Measurements from ENCODE around the gene STK38.
"Not testable (repeated sequence)": the region's sequence is repeated elsewhere in the genome, so short reads cannot be mapped to it uniquely, and the experiment has no call there.

The STK38 gene

GRCh38 chr6:36577301-36577700 is 30.0 kb upstream of the STK38 start:
- DNase-seq (no peak), ATAC-seq (replicated peaks) (no peak)
- Mint-ChIP-seq H3K27me3 (no peaks in the 10 kb centered on the region), H3K4me3 (no peak overlapping the region), H3K36me3 (ENCODE audit: insufficient read depth) (no peaks in the 10 kb centered on the region), H3K27ac (no peak overlapping the region), H3K9me3 (no peaks in the 10 kb centered on the region), H3K4me1 (ENCODE audit: low read depth in 2 of 2) (peaks cover 0 to 2% of the 10 kb centered on the region in 2 donors)

GRCh38 chr6:36576578-36576977 is 29.3 kb upstream of the STK38 start:
- no peak overlapping the region for H3K27ac Mint-ChIP-seq
- no peaks in the 10 kb centered on the region for H3K9me3 Mint-ChIP-seq
- H3K27me3 Mint-ChIP-seq: no peaks in the 10 kb centered on the region
- no peaks in the 10 kb centered on the region for H3K36me3 Mint-ChIP-seq (ENCODE audit: insufficient read depth)
- ATAC-seq (replicated peaks) (no peak), DNase-seq (no peak)
- H3K4me3 Mint-ChIP-seq: no peak overlapping the region
- H3K4me1 Mint-ChIP-seq (ENCODE audit: low read depth in 2 of 2): peaks cover 0 to 2% of the 10 kb centered on the region in 2 donors

- no peak overlapping the region for H3K27ac Mint-ChIP-seq
- no peaks in the 10 kb centered on the region for H3K9me3 Mint-ChIP-seq
- no peaks in the 10 kb centered on the region for H3K36me3 Mint-ChIP-seq (ENCODE audit: insufficient read depth)
- DNase-seq: no peak
- H3K4me1 Mint-ChIP-seq (ENCODE audit: low read depth in 2 of 2): peaks cover 0 to 2% of the 10 kb centered on the region in 2 donors
- H3K27me3 Mint-ChIP-seq: no peaks in the 10 kb centered on the region
- no peak for ATAC-seq (replicated peaks)
- no peak overlapping the region for H3K4me3 Mint-ChIP-seq
Measured at GRCh38 chr6:36574679-36575078, 27.4 kb upstream of the STK38 start.

GRCh38 chr6:36572353-36573311 is 25.4 kb upstream of the STK38 start:
- DNase-seq; H3K9me3 Mint-ChIP-seq; H3K27me3 Mint-ChIP-seq; H3K27ac Mint-ChIP-seq; H3K4me1 Mint-ChIP-seq (ENCODE audit: low read depth in 2 of 2); H3K4me3 Mint-ChIP-seq; H3K36me3 Mint-ChIP-seq (ENCODE audit: insufficient read depth); ATAC-seq (replicated peaks): not testable (repeated sequence)

GRCh38 chr6:36571122-36572043 is 24.1 kb upstream of the STK38 start:
- Mint-ChIP-seq H3K9me3 (no peaks in the 10 kb centered on the region), H3K4me3 (no peak overlapping the region), H3K36me3 (ENCODE audit: insufficient read depth) (no peaks in the 10 kb centered on the region), H3K4me1 (ENCODE audit: low read depth in 2 of 2) (no peaks in the 10 kb centered on the region), H3K27me3 (no peaks in the 10 kb centered on the region), H3K27ac (no peak overlapping the region)
- no peak for ATAC-seq (replicated peaks)
- no peak for DNase-seq

- Mint-ChIP-seq H3K4me1 (ENCODE audit: low read depth in 2 of 2) (no peaks in the 10 kb centered on the region), H3K9me3 (no peaks in the 10 kb centered on the region), H3K4me3 (no peak overlapping the region), H3K27ac (no peak overlapping the region), H3K36me3 (ENCODE audit: insufficient read depth) (no peaks in the 10 kb centered on the region), H3K27me3 (no peaks in the 10 kb centered on the region)
- no peak for DNase-seq
- no peak for ATAC-seq (replicated peaks)
Measured at GRCh38 chr6:36570264-36570663, 23.0 kb upstream of the STK38 start.

- no peaks in the 10 kb centered on the region for H3K4me1 Mint-ChIP-seq (ENCODE audit: low read depth in 2 of 2)
- no peak overlapping the region for H3K27ac Mint-ChIP-seq
- H3K9me3 Mint-ChIP-seq: no peaks in the 10 kb centered on the region
- ATAC-seq (replicated peaks): no peak
- no peak for DNase-seq
- no peak overlapping the region for H3K4me3 Mint-ChIP-seq
- H3K27me3 Mint-ChIP-seq: peaks cover 0 to 18% of the 10 kb centered on the region in 2 donors
- no peaks in the 10 kb centered on the region for H3K36me3 Mint-ChIP-seq (ENCODE audit: insufficient read depth)
Measured at GRCh38 chr6:36566418-36566905, 19.2 kb upstream of the STK38 start.

GRCh38 chr6:36563928-36564284 is 16.6 kb upstream of the STK38 start:
- no peak overlapping the region for H3K4me3 Mint-ChIP-seq
- no peak overlapping the region for H3K27ac Mint-ChIP-seq
- DNase-seq (no peak), ATAC-seq (replicated peaks) (no peak)
- peaks cover 0 to 29% of the 10 kb centered on the region in 2 donors for H3K27me3 Mint-ChIP-seq
- no peaks in the 10 kb centered on the region for H3K36me3 Mint-ChIP-seq (ENCODE audit: insufficient read depth)
- H3K4me1 Mint-ChIP-seq (ENCODE audit: low read depth in 2 of 2): no peaks in the 10 kb centered on the region
- H3K9me3 Mint-ChIP-seq: no peaks in the 10 kb centered on the region

GRCh38 chr6:36563237-36563927 is 16.1 kb upstream of the STK38 start:
- DNase-seq (no peak), ATAC-seq (replicated peaks) (no peak)
- Mint-ChIP-seq H3K27me3 (peaks cover 0 to 29% of the 10 kb centered on the region in 2 donors), H3K4me3 (no peak overlapping the region), H3K27ac (no peak overlapping the region), H3K9me3 (no peaks in the 10 kb centered on the region), H3K36me3 (ENCODE audit: insufficient read depth) (no peaks in the 10 kb centered on the region), H3K4me1 (ENCODE audit: low read depth in 2 of 2) (no peaks in the 10 kb centered on the region)

GRCh38 chr6:36560822-36561221 is 13.5 kb upstream of the STK38 start:
- H3K4me1 Mint-ChIP-seq (ENCODE audit: low read depth in 2 of 2): no peaks in the 10 kb centered on the region
- DNase-seq (no peak), ATAC-seq (replicated peaks) (no peak)
- no peaks in the 10 kb centered on the region for H3K36me3 Mint-ChIP-seq (ENCODE audit: insufficient read depth)
- H3K4me3 Mint-ChIP-seq: no peak overlapping the region
- peaks cover 0 to 29% of the 10 kb centered on the region in 2 donors for H3K27me3 Mint-ChIP-seq
- H3K27ac Mint-ChIP-seq: no peak overlapping the region
- no peaks in the 10 kb centered on the region for H3K9me3 Mint-ChIP-seq

- no peak for ATAC-seq (replicated peaks)
- H3K27me3 Mint-ChIP-seq: peaks cover 0 to 29% of the 10 kb centered on the region in 2 donors
- H3K4me1 Mint-ChIP-seq (ENCODE audit: low read depth in 2 of 2): no peaks in the 10 kb centered on the region
- no peaks in the 10 kb centered on the region for H3K36me3 Mint-ChIP-seq (ENCODE audit: insufficient read depth)
- no peaks in the 10 kb centered on the region for H3K9me3 Mint-ChIP-seq
- H3K27ac Mint-ChIP-seq: no peak overlapping the region
- DNase-seq: no peak
- no peak overlapping the region for H3K4me3 Mint-ChIP-seq
Measured at GRCh38 chr6:36559011-36559793, 11.9 kb upstream of the STK38 start.

- ATAC-seq (replicated peaks) (no peak), DNase-seq (no peak)
- no peaks in the 10 kb centered on the region for H3K9me3 Mint-ChIP-seq
- H3K27me3 Mint-ChIP-seq: peaks cover 0 to 10% of the 10 kb centered on the region in 2 donors
- H3K36me3 Mint-ChIP-seq (ENCODE audit: insufficient read depth): no peaks in the 10 kb centered on the region
- H3K4me1 Mint-ChIP-seq (ENCODE audit: low read depth in 2 of 2): no peaks in the 10 kb centered on the region
- H3K27ac Mint-ChIP-seq: no peak overlapping the region
- no peak overlapping the region for H3K4me3 Mint-ChIP-seq
Measured at GRCh38 chr6:36556281-36556680, 9.0 kb upstream of the STK38 start.
